ENCODE results near the gene PDSS2.

DNA sequence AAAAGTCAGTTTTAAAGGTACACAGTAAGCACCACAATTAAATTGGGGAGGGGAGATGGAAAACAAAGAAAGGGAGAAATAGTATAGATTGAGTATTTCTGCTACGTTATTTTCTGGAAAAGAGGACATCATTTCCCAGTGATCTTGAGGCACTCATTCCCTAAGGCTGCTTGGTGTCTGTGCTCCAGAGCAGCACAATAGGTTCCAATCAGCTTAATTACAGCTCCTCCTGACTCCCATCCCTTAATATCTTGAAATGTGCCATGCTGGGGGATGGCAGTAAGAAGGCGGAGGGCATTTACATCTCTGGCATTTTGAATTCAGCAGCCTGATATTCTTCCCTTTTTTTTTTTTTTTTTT is 304.6 kb downstream of the PDSS2 start:
- TF ChIP-seq CTCF (IDR thresholded peaks at IDR 0.05) (no peak), POLR2A (IDR thresholded peaks at IDR 0.05) (no peak)

Data from heart left ventricle (tissue), 13 donors.